ENCODE measurements around the gene USP13.

GRCh38 chr3:179677884-179678283 lies 25.0 kb downstream of the USP13 start:
- TF ChIP-seq CTCF (IDR thresholded peaks at IDR 0.05 in 2 of 3, conservative IDR thresholded peaks at IDR 0.05 in 1 of 3; ENCODE audit: control insufficient read depth in 2 of 3, extremely low read depth in 1 of 3, insufficient read depth in 1 of 3, low read depth in 3 of 3, low read length in 3 of 3): no peak
- no peak for TF ChIP-seq MEF2A (IDR thresholded peaks at IDR 0.05; ENCODE audit: insufficient read depth, low read depth, low read length)
- no peak for TF ChIP-seq RELB (IDR thresholded peaks at IDR 0.05; ENCODE audit: low read depth)
- no peak for TF ChIP-seq EZH2 (IDR thresholded peaks at IDR 0.05; ENCODE audit: borderline replicate concordance, control insufficient read depth, low read depth, low read length)
- no peak for TF ChIP-seq RAD21 (IDR thresholded peaks at IDR 0.05; ENCODE audit: insufficient read depth, low read depth, low read length)
- TF ChIP-seq POLR2AphosphoS5 (IDR thresholded peaks at IDR 0.05; ENCODE audit: low read length): no peak
- no peak for TF ChIP-seq ZBTB33 (IDR thresholded peaks at IDR 0.05)
- no peak for TF ChIP-seq USF1 (IDR thresholded peaks at IDR 0.05; ENCODE audit: borderline replicate concordance, extremely low read length, insufficient read depth, low read depth, low read length)
- no peak for TF ChIP-seq BCLAF1 (IDR thresholded peaks at IDR 0.05)
- no peak for TF ChIP-seq ETV6 (conservative IDR thresholded peaks at IDR 0.05 in 1 of 2, IDR thresholded peaks at IDR 0.05 in 1 of 2; ENCODE audit: borderline replicate concordance in 1 of 2, low read depth in 1 of 2)
- no peak for TF ChIP-seq HDAC6 (IDR thresholded peaks at IDR 0.05; ENCODE audit: unreplicated experiment)
- no peak for TF ChIP-seq ESRRA (IDR thresholded peaks at IDR 0.05; ENCODE audit: low read length)
